Measurements from ENCODE around the gene RFTN1.

RFTN1 gene

GRCh38 chr3:16373341-16373946 lies 140.1 kb downstream of the RFTN1 start:
- no peak for DNase-seq

- no peak for DNase-seq
Observed at GRCh38 chr3:16372362-16373292, 140.9 kb downstream of the RFTN1 start.

GRCh38 chr3:16370872-16371740 lies 142.4 kb downstream of the RFTN1 start:
- no peak for DNase-seq

GRCh38 chr3:16370503-16370871 lies 143.0 kb downstream of the RFTN1 start:
- no peak for DNase-seq

GRCh38 chr3:16369885-16370284 lies 143.6 kb downstream of the RFTN1 start:
- no peak for DNase-seq

- no peak for DNase-seq
Observed at GRCh38 chr3:16369276-16369675, 144.2 kb downstream of the RFTN1 start.

- no peak for DNase-seq
Observed at GRCh38 chr3:16366581-16366980, 146.9 kb downstream of the RFTN1 start.

- DNase-seq, result no peak
Observed at GRCh38 chr3:16365491-16366128, 147.9 kb downstream of the RFTN1 start.

GRCh38 chr3:16364963-16365362 lies 148.5 kb downstream of the RFTN1 start:
- DNase-seq, result no peak

- DNase-seq, result no peak
Observed at GRCh38 chr3:16364323-16364722, 149.2 kb downstream of the RFTN1 start.

- no peak for DNase-seq
Observed at GRCh38 chr3:16363636-16364035, 149.9 kb downstream of the RFTN1 start.

- no peak for DNase-seq
Observed at GRCh38 chr3:16362770-16363169, 150.7 kb downstream of the RFTN1 start.

GRCh38 chr3:16361087-16361486 lies 152.4 kb downstream of the RFTN1 start:
- DNase-seq, result no peak

GRCh38 chr3:16359331-16359730 lies 154.2 kb downstream of the RFTN1 start:
- DNase-seq, result no peak

GRCh38 chr3:16358336-16358735 lies 155.2 kb downstream of the RFTN1 start:
- DNase-seq, result no peak

GRCh38 chr3:16357186-16358121 lies 156.0 kb downstream of the RFTN1 start:
- DNase-seq, result no peak

GRCh38 chr3:16355828-16356227 lies 157.7 kb downstream of the RFTN1 start:
- no peak for DNase-seq

GRCh38 chr3:16354291-16354690 lies 159.2 kb downstream of the RFTN1 start:
- DNase-seq, result no peak

GRCh38 chr3:16352428-16352827 lies 161.1 kb downstream of the RFTN1 start:
- no peak for DNase-seq

- no peak for DNase-seq
Observed at GRCh38 chr3:16350597-16351318, 162.7 kb downstream of the RFTN1 start.

GRCh38 chr3:16349986-16350596 lies 163.4 kb downstream of the RFTN1 start:
- DNase-seq, result no peak

Measured in stimulated activated CD4-positive, alpha-beta T cell treated with anti-CD3 and anti-CD28 coated beads, Interleukin-12 subunit alpha, Interleukin-12 subunit beta, amount 100 ng/mL, for 4 hours (primary cell).